Skeletal muscle tissue (tissue), 4 donors: ENCODE data around the gene WAPL. TPM values are rescaled to one million over a fixed set of nuclear protein-coding genes. Genes with fewer than 3 reads are reported as not detected.
"Not testable (repeated sequence)": the region's sequence is repeated elsewhere in the genome, so short reads cannot be mapped to it uniquely, and the experiment has no call there.

Source experiments
- H3K27ac ChIP-seq: one replicate; pipeline ENCODE4 v1.7.0; 2013; ENCODE audit warnings: mild to moderate bottlenecking, low read depth, low read length, inconsistent platforms
- H3K27me3 ChIP-seq, 3 donors: one replicate each; pipeline ENCODE4 v1.7.0; 2013; ENCODE audit warnings: low read length in 3 of 3; ENCODE audit not compliant: control insufficient read depth in 3 of 3, insufficient read depth in 3 of 3
- H3K36me3 ChIP-seq, 3 donors: one replicate each; pipeline ENCODE4 v1.7.0; 2013; ENCODE audit warnings: low read length in 3 of 3; ENCODE audit not compliant: control insufficient read depth in 3 of 3, insufficient read depth in 3 of 3
- H3K4me1 ChIP-seq, 3 donors: one replicate each; pipeline ENCODE4 v1.7.0; 2013; ENCODE audit warnings: low read length in 3 of 3, mild to moderate bottlenecking in 3 of 3; ENCODE audit not compliant: control insufficient read depth in 3 of 3, insufficient read depth in 3 of 3
- H3K4me3 ChIP-seq, 3 donors: one replicate each; pipeline ENCODE4 v1.7.0; 2013; ENCODE audit warnings: low read length in 3 of 3
- H3K9ac ChIP-seq, 3 donors: one replicate each; pipeline ENCODE4 v1.7.0; 2013; ENCODE audit warnings: low read length in 3 of 3, mild to moderate bottlenecking in 3 of 3, moderate library complexity in 2 of 3, low read depth in 1 of 3
- H3K9me3 ChIP-seq, 3 donors: one replicate each; pipeline ENCODE4 v1.7.0; 2013; ENCODE audit warnings: low read length in 3 of 3; ENCODE audit not compliant: control insufficient read depth in 3 of 3
- total RNA-seq: library from RNA; depleted of rRNA; stranded (reverse); fragments of >200 nt; gene quantifications from one replicate; pipeline ENCODE4 v1.2.3, GENCODE V29; 2014
- donor health status: Osteomylitis.

The WAPL gene
- total RNA-seq, 1 donor from 2014 or later, result 45.4 TPM

DNA sequence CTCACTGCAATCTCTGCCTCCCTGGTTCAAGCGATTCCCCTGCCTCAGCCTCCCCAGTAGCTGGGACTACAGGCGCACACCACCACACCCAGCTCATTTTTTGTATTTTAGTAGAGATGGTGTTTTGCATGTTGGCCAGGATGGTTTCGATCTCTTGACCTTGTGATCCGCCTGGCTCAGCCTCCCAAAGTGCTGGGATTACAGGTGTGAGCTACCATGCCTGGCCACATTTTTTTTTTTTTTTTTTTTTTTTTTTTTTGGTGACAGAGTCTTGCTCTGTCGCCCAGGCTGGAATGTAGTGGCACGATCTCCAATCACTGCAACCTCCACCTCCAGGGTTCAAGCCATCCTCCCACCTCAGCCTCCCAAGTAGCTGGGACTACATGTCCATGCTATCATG, 4.1 kb upstream of the WAPL start:
- not testable (repeated sequence) for H3K36me3 ChIP-seq, H3K9me3 ChIP-seq, H3K27ac ChIP-seq, H3K27me3 ChIP-seq, H3K4me3 ChIP-seq, H3K9ac ChIP-seq
- peaks cover 12 to 26% (median 21%) of the 10 kb centered on the region in 3 donors for H3K4me1 ChIP-seq

DNA sequence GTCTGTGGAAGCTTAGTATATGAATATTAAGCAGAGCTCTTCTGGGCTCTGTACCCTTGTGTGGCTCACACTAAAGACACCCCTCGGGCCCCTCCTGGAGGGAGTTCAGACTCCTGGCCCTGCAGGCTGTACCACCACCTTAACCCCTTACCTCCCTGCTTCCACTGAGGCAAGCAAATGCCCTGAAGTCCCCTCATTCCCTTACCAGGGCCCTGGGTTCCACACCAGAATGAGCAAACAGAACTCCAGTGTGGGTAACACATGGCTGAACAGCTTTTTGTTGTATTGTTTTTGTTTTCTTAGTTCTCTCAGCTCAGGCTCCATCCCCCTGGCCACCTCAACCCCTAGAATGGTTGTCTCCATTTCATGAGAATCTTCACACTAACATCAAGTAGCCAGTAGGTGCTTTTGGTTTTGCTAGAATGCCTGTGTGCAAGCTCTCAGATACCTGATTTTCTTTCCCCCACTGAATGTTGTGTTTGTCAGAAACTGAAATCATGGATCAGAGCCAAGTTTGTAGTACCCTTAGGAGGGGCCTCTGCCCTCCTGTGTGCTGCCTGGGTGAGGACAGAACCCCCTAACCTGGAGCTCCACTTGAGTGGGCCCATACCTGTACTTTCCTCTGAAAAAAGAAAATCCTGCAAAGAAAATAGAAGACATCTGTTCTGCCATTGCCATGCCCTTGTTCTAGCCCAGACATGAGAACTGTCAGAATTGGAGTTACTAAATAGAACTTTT, 2.8 kb upstream of the WAPL start:
- Histone ChIP-seq H3K27ac (peak overlapping the region; percentile 3), H3K4me3 (no peak overlapping the region), H3K36me3 (no peaks in the 10 kb centered on the region), H3K27me3 (no peaks in the 10 kb centered on the region), H3K9ac (peak overlapping the region in 1 of 3 donors; percentile 49), H3K9me3 (no peaks in the 10 kb centered on the region), H3K4me1 (peaks cover 20 to 34% (median 25%) of the 10 kb centered on the region in 3 donors)

DNA sequence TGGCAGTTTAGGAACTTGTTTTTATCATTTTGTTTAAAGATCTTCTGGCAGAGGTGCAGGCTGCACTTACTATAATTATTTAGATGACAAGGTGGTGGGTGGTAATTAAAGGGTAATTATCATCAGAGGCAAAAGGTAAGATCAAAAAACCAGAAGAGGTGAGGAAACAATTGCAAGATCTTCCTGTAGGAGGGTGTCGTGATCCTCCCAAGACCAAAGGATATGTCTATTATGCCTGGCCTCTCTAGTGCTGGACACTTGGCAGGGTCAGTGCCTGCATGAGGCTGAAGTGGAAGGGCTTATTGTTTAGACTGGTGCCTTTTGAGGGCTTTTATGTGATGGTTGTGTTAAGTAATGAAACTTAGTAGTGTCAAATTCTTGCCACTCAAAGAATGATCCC, 1.8 kb upstream of the WAPL start:
- Histone ChIP-seq H3K4me1 (peaks cover 21 to 35% (median 27%) of the 10 kb centered on the region in 3 donors), H3K9ac (peak overlapping the region in 1 of 3 donors; percentile 25), H3K27ac (no peak overlapping the region), H3K27me3 (no peaks in the 10 kb centered on the region), H3K36me3 (no peaks in the 10 kb centered on the region), H3K4me3 (no peak overlapping the region), H3K9me3 (no peaks in the 10 kb centered on the region)

DNA sequence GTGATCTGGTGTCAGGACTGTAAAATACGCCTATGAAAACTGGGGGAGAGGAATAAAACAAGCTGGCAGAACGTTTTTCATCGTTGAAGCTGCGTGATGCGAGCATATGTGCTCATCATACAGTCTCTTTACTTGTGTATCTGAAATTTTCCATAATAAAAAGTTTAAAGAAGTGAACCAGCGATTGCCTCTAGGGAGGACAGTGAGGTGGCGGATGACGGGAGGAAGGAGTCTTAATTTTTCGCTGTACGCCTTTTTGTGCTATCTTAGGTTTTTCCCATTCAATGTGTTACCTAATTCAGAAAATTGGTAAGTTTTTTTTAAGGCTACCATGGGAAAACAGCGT, 891 bp upstream of the WAPL start:
- Histone ChIP-seq H3K9ac (peak overlapping the region; percentile 86 to 93 (median 91)), H3K4me1 (peaks cover 21 to 37% (median 27%) of the 10 kb centered on the region in 3 donors)

GRCh38 chr10:86520871-86521677, 518 bp downstream of the WAPL start:
- H3K4me1 ChIP-seq, result peaks cover 22 to 35% (median 31%) of the 10 kb centered on the region in 3 donors
- no peaks in the 10 kb centered on the region for H3K27me3 ChIP-seq
- H3K9ac ChIP-seq, result peak overlapping the region; percentile 92 to 93 (median 93)
- peak overlapping the region; percentile 85 to 93 (median 86) for H3K4me3 ChIP-seq
- peak overlapping the region; percentile 98 for H3K27ac ChIP-seq
- H3K9me3 ChIP-seq, result no peaks in the 10 kb centered on the region
- peaks cover 0 to 5% (median 4%) of the 10 kb centered on the region in 3 donors for H3K36me3 ChIP-seq

More for the DNA sequence above, 891 bp upstream of the WAPL start:
- no peaks in the 10 kb centered on the region for H3K27me3 ChIP-seq
- H3K36me3 ChIP-seq, result peaks cover 0 to 4% (median 0%) of the 10 kb centered on the region in 3 donors
- no peaks in the 10 kb centered on the region for H3K9me3 ChIP-seq
- H3K27ac ChIP-seq, result peak overlapping the region; percentile 98
- peak overlapping the region; percentile 77 to 89 (median 86) for H3K4me3 ChIP-seq

GRCh38 chr10:86518781-86519180, 2.8 kb downstream of the WAPL start:
- H3K36me3 ChIP-seq, result peaks cover 0 to 7% (median 5%) of the 10 kb centered on the region in 3 donors
- no peak overlapping the region for H3K9ac ChIP-seq
- H3K27ac ChIP-seq, result no peak overlapping the region
- no peaks in the 10 kb centered on the region for H3K27me3 ChIP-seq
- H3K9me3 ChIP-seq, result no peaks in the 10 kb centered on the region
- H3K4me3 ChIP-seq, result no peak overlapping the region
- peaks cover 20 to 32% (median 31%) of the 10 kb centered on the region in 3 donors for H3K4me1 ChIP-seq

DNA sequence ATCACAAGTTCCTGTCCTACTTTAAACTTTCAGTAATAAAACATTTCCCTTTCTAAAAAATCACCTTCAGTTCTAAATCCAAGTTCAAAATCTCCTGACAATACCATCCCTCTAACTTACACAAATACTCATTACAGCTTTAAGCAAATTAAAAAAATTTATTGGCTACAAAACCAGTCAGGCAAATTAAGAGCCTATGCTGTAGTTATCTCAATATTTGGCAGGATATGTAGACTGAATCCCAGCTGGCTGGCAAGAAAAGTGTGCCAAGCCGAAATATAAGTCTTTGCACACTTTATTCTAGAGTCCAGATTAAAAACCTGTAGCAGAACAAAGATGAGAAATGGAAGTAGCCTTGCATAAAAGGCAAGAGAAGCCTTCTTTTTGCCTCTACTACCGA, 9.5 kb downstream of the WAPL start:
- peaks cover 23 to 34% (median 25%) of the 10 kb centered on the region in 3 donors for H3K4me1 ChIP-seq
- no peak overlapping the region for H3K4me3 ChIP-seq
- H3K36me3 ChIP-seq, result peaks cover 0 to 6% (median 0%) of the 10 kb centered on the region in 3 donors
- H3K27me3 ChIP-seq, result no peaks in the 10 kb centered on the region
- no peak overlapping the region for H3K27ac ChIP-seq
- H3K9ac ChIP-seq, result no peak overlapping the region
- H3K9me3 ChIP-seq, result no peaks in the 10 kb centered on the region

- H3K4me1 ChIP-seq, result peaks cover 24 to 31% (median 25%) of the 10 kb centered on the region in 3 donors
- no peaks in the 10 kb centered on the region for H3K9me3 ChIP-seq
- peaks cover 0 to 3% (median 0%) of the 10 kb centered on the region in 3 donors for H3K36me3 ChIP-seq
- no peaks in the 10 kb centered on the region for H3K27me3 ChIP-seq
- no peak overlapping the region for H3K9ac ChIP-seq
- no peak overlapping the region for H3K4me3 ChIP-seq
- H3K27ac ChIP-seq, result no peak overlapping the region
These were observed 10.3 kb downstream of the WAPL start for GRCh38 chr10:86511027-86511865.

GRCh38 chr10:86509145-86509544, 12.4 kb downstream of the WAPL start:
- no peak overlapping the region for H3K27ac ChIP-seq

More at GRCh38 chr10:86509145-86509544, 12.4 kb downstream of the WAPL start:
- Histone ChIP-seq H3K36me3 (peaks cover 0 to 2% (median 1%) of the 10 kb centered on the region in 3 donors), H3K9ac (no peak overlapping the region), H3K4me1 (peaks cover 20 to 22% (median 21%) of the 10 kb centered on the region in 3 donors), H3K4me3 (no peak overlapping the region), H3K9me3 (no peaks in the 10 kb centered on the region), H3K27me3 (no peaks in the 10 kb centered on the region)
